ENCODE data around the gene LRCOL1.

LRCOL1 gene

DNA sequence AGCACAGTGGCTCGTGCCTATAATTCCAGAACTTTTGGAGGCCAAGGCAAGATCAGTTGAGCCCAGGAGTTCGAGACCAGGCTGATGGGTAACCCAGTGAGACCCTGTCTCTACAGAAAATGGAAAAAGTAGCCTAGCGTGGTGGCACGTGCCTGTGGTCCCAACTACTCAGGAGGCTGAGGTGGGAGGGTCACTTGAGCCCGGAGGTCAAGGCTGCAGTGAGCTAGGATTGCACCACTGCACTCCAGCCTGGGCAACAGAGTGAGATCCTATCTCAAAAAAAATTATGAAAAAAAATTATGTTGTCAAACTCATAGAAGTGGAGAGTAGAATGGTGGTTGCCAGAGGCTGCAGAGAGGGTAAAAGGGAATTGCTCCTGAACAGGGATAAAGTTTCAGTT is 3.6 kb upstream of the LRCOL1 start:
- peaks cover 12% of the 10 kb centered on the region for H3K9me3 ChIP-seq (ENCODE audit: control insufficient read depth, low read depth, low read length)
- H3K9ac ChIP-seq (ENCODE audit: low read length): no peak overlapping the region
- no peak overlapping the region for H3K4me3 ChIP-seq (ENCODE audit: low read length)
- peaks cover 94% of the 10 kb centered on the region for H3K27me3 ChIP-seq (ENCODE audit: control insufficient read depth, insufficient read depth, low read length)
- no peak overlapping the region for H3K27ac ChIP-seq (ENCODE audit: low read length)
- H3K4me1 ChIP-seq (ENCODE audit: control insufficient read depth, low read depth, low read length): no peaks in the 10 kb centered on the region
- no peaks in the 10 kb centered on the region for H3K36me3 ChIP-seq (ENCODE audit: control insufficient read depth, low read depth, low read length)

DNA sequence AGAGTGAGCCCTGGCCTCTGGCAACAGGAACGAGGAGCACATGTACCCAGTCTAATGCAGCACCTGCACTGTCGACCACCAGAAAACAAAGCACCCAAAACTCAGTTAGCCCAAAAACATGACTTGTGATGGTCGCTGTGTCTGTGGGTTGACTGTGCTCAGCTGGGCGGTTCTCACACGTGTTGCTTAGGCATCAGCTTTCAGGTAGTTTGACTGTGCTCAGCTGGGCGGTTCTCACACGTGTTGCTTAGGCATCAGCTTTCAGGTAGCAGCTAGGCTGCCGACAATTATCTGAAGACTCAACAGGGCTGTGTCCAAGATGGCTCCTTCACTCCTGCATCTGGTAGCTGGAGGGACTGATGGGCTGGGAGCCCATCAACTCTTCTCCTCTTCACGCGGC is 1.2 kb upstream of the LRCOL1 start:
- Histone ChIP-seq H3K27me3 (ENCODE audit: control insufficient read depth, insufficient read depth, low read length) (peaks cover 100% of the 10 kb centered on the region), H3K9ac (ENCODE audit: low read length) (no peak overlapping the region), H3K36me3 (ENCODE audit: control insufficient read depth, low read depth, low read length) (no peaks in the 10 kb centered on the region), H3K9me3 (ENCODE audit: control insufficient read depth, low read depth, low read length) (peaks cover under 1% of the 10 kb centered on the region), H3K27ac (ENCODE audit: low read length) (no peak overlapping the region), H3K4me3 (ENCODE audit: low read length) (no peak overlapping the region), H3K4me1 (ENCODE audit: control insufficient read depth, low read depth, low read length) (no peaks in the 10 kb centered on the region)

DNA sequence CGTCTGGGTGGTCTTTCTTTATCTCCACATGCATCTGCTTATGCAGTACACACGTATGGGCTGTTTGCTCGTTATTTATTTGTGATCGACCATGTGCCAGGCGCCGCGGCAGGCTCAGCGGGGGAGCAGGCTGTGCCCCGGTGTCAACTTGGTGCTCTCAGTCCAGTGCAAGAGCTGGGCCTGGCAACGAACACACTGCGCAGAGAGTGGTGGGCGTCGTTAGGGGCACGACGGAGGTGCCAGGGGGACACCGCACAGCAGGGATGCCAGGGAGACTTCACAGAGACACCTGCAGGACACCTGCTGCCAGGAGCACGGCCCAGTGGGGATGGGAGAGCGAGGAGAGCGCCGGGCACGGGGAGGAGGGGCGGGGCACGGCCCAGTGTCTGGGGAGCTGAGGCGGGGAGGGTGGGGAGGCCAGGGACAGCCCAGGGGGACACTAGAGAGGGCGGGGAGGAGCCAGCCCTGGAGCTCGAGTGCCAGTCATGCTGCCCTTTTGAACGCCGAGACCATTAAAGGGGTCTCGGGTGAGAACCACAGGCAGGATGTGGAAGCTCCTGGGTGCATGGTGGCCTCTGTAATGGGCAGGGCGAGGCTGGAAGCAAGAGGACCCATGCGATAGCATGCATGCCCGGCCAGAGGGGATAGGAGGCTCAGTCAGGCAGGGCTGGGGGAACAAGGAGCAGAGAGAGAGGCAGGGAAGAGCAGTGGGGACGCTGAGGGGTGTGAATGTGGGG is 652 bp upstream of the LRCOL1 start:
- Histone ChIP-seq H3K4me1 (ENCODE audit: control insufficient read depth, low read depth, low read length) (no peaks in the 10 kb centered on the region), H3K4me3 (ENCODE audit: low read length) (no peak overlapping the region), H3K36me3 (ENCODE audit: control insufficient read depth, low read depth, low read length) (no peaks in the 10 kb centered on the region), H3K27me3 (ENCODE audit: control insufficient read depth, insufficient read depth, low read length) (peaks cover 100% of the 10 kb centered on the region), H3K9me3 (ENCODE audit: control insufficient read depth, low read depth, low read length) (no peaks in the 10 kb centered on the region), H3K27ac (ENCODE audit: low read length) (no peak overlapping the region), H3K9ac (ENCODE audit: low read length) (no peak overlapping the region)

DNA sequence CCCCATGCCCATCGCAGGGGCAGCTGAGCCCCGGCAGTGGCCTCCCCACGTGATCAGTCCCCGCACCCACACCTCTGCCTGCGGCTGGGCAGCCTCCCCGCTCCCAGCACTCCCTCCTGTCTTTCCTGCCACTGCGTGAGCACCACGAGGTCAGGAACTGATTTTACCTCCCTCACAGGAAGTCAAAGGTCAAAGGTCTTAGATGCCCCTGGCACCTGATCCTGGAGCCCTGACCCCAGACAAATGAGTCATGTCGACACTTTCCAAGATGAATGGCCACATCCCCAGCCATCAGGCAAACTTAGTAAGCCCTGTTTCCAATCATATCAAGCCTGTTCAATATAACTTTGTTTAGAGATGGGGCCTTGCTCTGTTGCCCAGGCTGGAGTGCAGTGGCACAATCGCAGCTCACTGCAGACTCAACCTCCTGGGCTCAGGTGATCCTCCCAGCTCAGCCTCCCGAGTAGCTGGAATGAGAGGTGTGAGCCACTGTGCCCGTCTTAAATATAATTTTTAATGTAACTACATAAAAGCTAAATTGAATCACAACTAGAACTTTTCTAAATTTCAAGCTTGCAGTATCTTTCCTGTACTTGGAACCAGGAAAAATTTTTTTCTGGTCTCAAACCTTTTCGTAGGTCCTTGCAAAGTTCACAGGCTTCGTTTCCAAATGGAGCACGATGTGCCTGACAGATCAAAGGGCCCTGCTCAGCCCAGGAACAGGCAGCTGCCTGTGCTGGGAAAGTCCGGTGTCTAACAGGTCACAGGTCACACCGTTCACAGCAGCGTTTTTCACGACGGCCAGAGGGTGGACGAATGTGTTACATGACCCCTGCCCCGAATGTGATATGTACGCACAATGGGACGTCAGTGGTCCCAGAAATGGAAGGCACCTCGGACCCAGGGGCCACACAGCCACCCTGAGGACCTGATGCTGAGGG is 1.9 kb downstream of the LRCOL1 start:
- Histone ChIP-seq H3K4me1 (ENCODE audit: control insufficient read depth, low read depth, low read length) (no peaks in the 10 kb centered on the region), H3K27me3 (ENCODE audit: control insufficient read depth, insufficient read depth, low read length) (peaks cover 95% of the 10 kb centered on the region), H3K27ac (ENCODE audit: low read length) (no peak overlapping the region), H3K36me3 (ENCODE audit: control insufficient read depth, low read depth, low read length) (no peaks in the 10 kb centered on the region), H3K9me3 (ENCODE audit: control insufficient read depth, low read depth, low read length) (no peaks in the 10 kb centered on the region), H3K4me3 (ENCODE audit: low read length) (no peak overlapping the region), H3K9ac (ENCODE audit: low read length) (no peak overlapping the region)

DNA sequence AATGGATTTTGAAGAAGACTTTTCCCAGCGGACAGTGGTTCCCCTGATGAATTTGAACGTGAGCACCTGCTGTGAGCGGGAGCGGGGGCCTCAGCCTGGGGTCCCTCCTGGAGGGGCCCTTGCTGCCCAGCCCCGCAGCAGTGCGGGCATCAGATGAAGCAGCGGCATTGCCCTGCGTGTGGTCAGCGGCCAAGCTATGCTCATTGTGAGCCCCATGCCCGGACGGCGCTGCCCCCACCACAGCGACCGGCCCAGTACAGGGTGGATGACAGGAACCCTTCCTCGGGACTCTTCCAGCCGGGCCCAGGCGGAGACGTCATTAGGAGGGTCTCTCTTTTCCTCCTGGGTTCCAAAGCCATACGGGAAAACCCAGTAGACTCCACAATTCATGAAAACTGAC is 3.5 kb downstream of the LRCOL1 start:
- H3K27me3 ChIP-seq (ENCODE audit: control insufficient read depth, insufficient read depth, low read length): peaks cover 95% of the 10 kb centered on the region
- no peak overlapping the region for H3K27ac ChIP-seq (ENCODE audit: low read length)
- no peak overlapping the region for H3K9ac ChIP-seq (ENCODE audit: low read length)
- no peak overlapping the region for H3K4me3 ChIP-seq (ENCODE audit: low read length)
- no peaks in the 10 kb centered on the region for H3K9me3 ChIP-seq (ENCODE audit: control insufficient read depth, low read depth, low read length)
- H3K36me3 ChIP-seq (ENCODE audit: control insufficient read depth, low read depth, low read length): no peaks in the 10 kb centered on the region
- H3K4me1 ChIP-seq (ENCODE audit: control insufficient read depth, low read depth, low read length): peaks cover 5% of the 10 kb centered on the region

DNA sequence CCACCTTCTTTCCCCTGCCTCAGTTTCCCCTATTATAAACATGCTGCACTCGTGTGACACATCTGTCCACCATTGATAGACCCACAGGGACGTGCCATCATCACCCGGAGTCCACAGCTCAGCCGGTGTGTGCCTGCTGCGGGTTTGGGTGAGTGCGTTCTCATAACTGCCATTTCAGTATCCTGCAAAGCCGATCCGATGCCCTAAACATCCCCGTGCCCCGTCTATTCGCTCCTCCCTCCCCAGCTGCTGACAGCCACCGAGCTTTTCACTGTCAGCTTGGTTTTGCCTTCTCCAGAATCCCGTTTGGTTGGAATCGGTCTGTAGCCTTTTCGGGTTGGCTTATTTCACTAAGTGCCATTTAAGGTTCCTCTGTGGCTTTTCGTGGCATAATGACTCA is 3.9 kb downstream of the LRCOL1 start:
- Histone ChIP-seq H3K9me3 (ENCODE audit: control insufficient read depth, low read depth, low read length) (no peaks in the 10 kb centered on the region), H3K4me3 (ENCODE audit: low read length) (no peak overlapping the region), H3K4me1 (ENCODE audit: control insufficient read depth, low read depth, low read length) (peaks cover 5% of the 10 kb centered on the region), H3K36me3 (ENCODE audit: control insufficient read depth, low read depth, low read length) (no peaks in the 10 kb centered on the region), H3K9ac (ENCODE audit: low read length) (no peak overlapping the region), H3K27ac (ENCODE audit: low read length) (no peak overlapping the region), H3K27me3 (ENCODE audit: control insufficient read depth, insufficient read depth, low read length) (peaks cover 95% of the 10 kb centered on the region)

DNA sequence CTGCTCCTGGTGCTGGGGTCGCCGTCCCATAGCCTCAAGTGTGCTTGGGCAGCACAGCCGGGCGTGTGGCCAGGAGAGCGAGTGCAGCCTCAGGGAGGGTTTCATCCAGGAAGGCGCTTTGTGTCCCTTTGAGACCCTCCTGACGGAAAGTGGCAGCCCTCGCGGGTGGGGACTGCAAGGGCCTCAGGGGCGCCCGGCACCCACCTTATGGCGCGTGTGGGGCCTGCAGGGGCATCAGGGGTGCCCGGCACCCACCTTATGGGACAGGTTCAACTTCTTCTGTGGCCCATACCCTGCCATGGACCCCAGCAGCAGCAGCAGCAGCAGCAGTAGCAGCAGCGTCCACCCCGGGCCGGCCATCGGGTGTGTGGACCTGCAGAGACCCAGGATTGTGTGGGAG is 4.5 kb downstream of the LRCOL1 start:
- Histone ChIP-seq H3K9ac (ENCODE audit: low read length) (no peak overlapping the region), H3K36me3 (ENCODE audit: control insufficient read depth, low read depth, low read length) (no peaks in the 10 kb centered on the region), H3K27ac (ENCODE audit: low read length) (no peak overlapping the region), H3K4me1 (ENCODE audit: control insufficient read depth, low read depth, low read length) (peaks cover 5% of the 10 kb centered on the region), H3K27me3 (ENCODE audit: control insufficient read depth, insufficient read depth, low read length) (peaks cover 95% of the 10 kb centered on the region), H3K9me3 (ENCODE audit: control insufficient read depth, low read depth, low read length) (no peaks in the 10 kb centered on the region), H3K4me3 (ENCODE audit: low read length) (no peak overlapping the region)

DNA sequence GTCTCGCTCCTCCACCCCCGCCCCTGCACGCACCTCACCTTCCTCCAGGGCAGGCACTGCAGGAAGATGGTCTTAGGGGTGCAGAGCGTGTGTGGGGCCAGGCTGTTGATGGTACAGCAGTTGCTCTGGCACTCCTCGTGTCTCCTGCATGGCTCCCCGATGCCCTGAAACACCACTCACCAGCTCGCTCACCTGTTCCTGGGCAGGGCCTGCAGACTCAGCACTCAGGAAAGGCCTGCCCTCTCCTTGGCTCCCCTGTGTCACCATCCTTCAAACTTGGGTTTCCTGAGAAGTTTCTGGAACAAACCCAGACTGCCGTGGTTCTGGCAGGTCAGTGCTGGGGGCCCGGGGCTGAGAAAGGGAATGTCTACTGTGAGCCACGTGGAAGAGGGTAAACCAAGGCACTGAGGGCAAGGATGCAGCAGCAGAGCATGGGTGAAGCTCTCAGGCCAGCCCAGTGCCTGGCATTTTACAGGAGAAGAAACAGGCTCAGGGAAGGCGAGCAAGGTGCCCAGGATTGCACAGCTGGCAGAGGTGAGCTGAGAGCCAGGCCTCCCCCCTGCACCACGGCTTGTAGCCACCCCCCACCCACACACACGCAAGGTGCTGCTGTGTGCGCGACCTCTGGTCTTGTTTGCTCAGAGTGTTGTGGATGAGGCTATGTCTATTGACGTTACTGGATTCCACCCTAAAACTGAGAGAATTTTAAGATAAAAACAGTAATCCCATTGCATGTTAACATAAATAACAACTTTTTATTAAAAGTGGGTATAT is 5.5 kb downstream of the LRCOL1 start:
- Histone ChIP-seq H3K27ac (ENCODE audit: low read length) (no peak overlapping the region), H3K36me3 (ENCODE audit: control insufficient read depth, low read depth, low read length) (no peaks in the 10 kb centered on the region), H3K9me3 (ENCODE audit: control insufficient read depth, low read depth, low read length) (no peaks in the 10 kb centered on the region), H3K27me3 (ENCODE audit: control insufficient read depth, insufficient read depth, low read length) (peaks cover 95% of the 10 kb centered on the region), H3K9ac (ENCODE audit: low read length) (no peak overlapping the region), H3K4me1 (ENCODE audit: control insufficient read depth, low read depth, low read length) (peaks cover 8% of the 10 kb centered on the region), H3K4me3 (ENCODE audit: low read length) (no peak overlapping the region)

DNA sequence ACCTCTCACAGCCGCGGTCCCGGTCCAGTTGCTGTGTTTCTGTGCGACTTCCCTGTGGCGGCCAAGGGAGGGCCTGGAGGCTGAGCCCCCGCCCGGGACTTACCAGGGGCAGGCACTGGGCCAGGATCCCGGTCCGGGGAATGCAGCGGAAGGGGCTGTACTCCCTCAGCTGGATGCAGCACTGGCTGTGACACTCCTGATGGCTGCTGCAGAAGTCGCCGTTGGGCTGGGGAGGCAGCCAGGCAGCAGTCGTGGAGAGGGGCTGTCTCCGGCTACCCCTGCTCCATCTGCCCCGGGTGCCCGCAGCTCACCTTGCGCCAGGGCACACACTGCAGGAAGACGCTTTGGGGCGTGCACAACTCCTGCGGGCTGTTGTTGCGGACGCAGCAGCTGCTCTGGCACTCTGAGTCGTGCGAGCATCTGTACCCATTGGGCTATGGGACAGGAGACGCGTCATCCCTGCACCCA is 6.2 kb downstream of the LRCOL1 start:
- Histone ChIP-seq H3K9ac (ENCODE audit: low read length) (no peak overlapping the region), H3K9me3 (ENCODE audit: control insufficient read depth, low read depth, low read length) (no peaks in the 10 kb centered on the region), H3K27ac (ENCODE audit: low read length) (no peak overlapping the region), H3K4me1 (ENCODE audit: control insufficient read depth, low read depth, low read length) (peaks cover 8% of the 10 kb centered on the region), H3K27me3 (ENCODE audit: control insufficient read depth, insufficient read depth, low read length) (peaks cover 94% of the 10 kb centered on the region), H3K4me3 (ENCODE audit: low read length) (no peak overlapping the region), H3K36me3 (ENCODE audit: control insufficient read depth, low read depth, low read length) (no peaks in the 10 kb centered on the region)

DNA sequence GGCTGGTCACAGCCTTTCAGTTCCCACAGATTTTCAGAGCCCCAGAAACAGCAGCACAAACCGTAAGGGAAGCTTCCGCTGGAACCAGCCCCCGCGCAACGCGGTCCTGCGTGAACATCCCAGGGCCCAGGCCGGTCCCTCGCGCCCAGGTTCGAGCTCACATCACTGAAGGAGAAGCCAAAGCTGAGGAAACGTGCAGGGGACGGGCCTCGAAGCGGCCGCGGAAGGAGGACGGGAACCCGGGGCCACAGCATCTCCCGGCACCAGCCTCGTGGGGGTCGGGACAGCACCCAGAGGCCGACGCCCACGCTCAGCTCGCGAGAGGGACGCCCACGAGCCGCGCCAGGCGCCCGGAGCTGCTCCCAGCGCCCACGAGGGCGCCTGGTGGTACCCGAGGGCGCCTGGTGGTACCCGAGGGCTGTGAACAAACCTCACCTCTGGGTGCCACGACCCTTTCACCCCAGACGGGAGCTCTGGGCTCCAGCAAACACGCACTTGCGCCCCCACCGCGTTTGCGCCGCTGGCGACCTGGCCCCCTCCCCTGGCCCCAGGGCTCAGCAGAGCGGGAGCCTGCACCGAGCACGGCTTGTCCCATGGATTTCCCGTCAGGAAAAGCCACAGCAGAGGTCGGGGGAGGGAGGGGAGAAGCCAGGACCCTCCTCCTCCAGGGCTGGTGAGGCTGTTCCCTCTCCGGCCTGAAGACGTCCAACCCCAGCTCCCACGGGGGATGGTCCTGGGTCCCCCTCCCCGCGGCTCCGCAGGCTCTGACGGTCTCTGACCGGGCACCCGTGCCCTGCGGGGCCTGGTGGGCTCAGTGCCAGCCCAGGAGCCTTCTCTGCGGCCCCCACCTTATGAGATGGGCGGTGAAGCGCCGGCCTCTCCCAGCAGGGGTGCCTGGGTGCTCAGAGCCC is 6.9 kb downstream of the LRCOL1 start:
- no peak overlapping the region for H3K9ac ChIP-seq (ENCODE audit: low read length)
- no peak overlapping the region for H3K4me3 ChIP-seq (ENCODE audit: low read length)
- H3K4me1 ChIP-seq (ENCODE audit: control insufficient read depth, low read depth, low read length): peaks cover 8% of the 10 kb centered on the region
- peaks cover 87% of the 10 kb centered on the region for H3K27me3 ChIP-seq (ENCODE audit: control insufficient read depth, insufficient read depth, low read length)
- no peaks in the 10 kb centered on the region for H3K9me3 ChIP-seq (ENCODE audit: control insufficient read depth, low read depth, low read length)
- no peak overlapping the region for H3K27ac ChIP-seq (ENCODE audit: low read length)
- no peaks in the 10 kb centered on the region for H3K36me3 ChIP-seq (ENCODE audit: control insufficient read depth, low read depth, low read length)

Measured in iPS-18a (cell line).